HL-60 (cell line): ENCODE measurements around the gene EGFL6.

Source experiments
- DNase-seq, 2 experiments: peaks; one replicate each; pipeline ENCODE4 v3.0.0-alpha.2; 2010 to 2020; ENCODE audit warnings: low read depth in 1 of 2, low spot score in 1 of 2
- H3K27ac ChIP-seq: fragments of 250-450 bp; sonication (Bioruptor Pico); replicated peaks from 2 replicates; pipeline ENCODE4 v1.5.1; 2020; ENCODE audit warnings: mild to moderate bottlenecking, moderate library complexity
- H3K27me3 ChIP-seq: fragments of 250-450 bp; sonication (Bioruptor Pico); 2 replicates; pipeline ENCODE4 v1.5.1; 2021; ENCODE audit warnings: mild to moderate bottlenecking, moderate library complexity; ENCODE audit not compliant: insufficient read depth, poor library complexity, severe bottlenecking
- H3K4me3 ChIP-seq: replicated peaks from 2 replicates; pipeline ENCODE4 v1.5.1; 2011; ENCODE audit warnings: mild to moderate bottlenecking, control low read depth, low read length; ENCODE audit not compliant: insufficient read depth
- CTCF ChIP-seq: IDR thresholded peaks from one replicate; pipeline ENCODE4 v1.5.1; 2011; ENCODE audit warnings: low read length, control low read depth, inconsistent platforms; ENCODE audit not compliant: insufficient read depth
- GABPA ChIP-seq: IDR thresholded peaks from 2 replicates; pipeline ENCODE4 v1.6.1; 2012; ENCODE audit warnings: low read depth
- POLR2AphosphoS5 ChIP-seq: IDR thresholded peaks from 2 replicates; pipeline ENCODE4 v1.6.1; 2012; ENCODE audit warnings: low read depth
- REST ChIP-seq: IDR thresholded peaks from 2 replicates; pipeline ENCODE4 v1.6.1; 2012; ENCODE audit warnings: low read depth; ENCODE audit not compliant: insufficient replicate concordance
- SPI1 ChIP-seq: IDR thresholded peaks from 2 replicates; pipeline ENCODE4 v1.6.1; 2012; ENCODE audit warnings: low read depth, mild to moderate bottlenecking, borderline replicate concordance

Gene EGFL6

GRCh38 chrX:13662355-13662791 is 93.0 kb downstream of the EGFL6 start:
- no peak overlapping the region for H3K27ac ChIP-seq
- H3K27me3 ChIP-seq: no peaks in the 10 kb centered on the region
- TF ChIP-seq SPI1 (no peak), GABPA (no peak), CTCF (no peak), REST (no peak), POLR2AphosphoS5 (no peak)
- no peak for DNase-seq
- H3K4me3 ChIP-seq: no peak overlapping the region

GRCh38 chrX:13664020-13664419 is 94.6 kb downstream of the EGFL6 start:
- no peak overlapping the region for H3K27ac ChIP-seq
- no peak for DNase-seq
- TF ChIP-seq REST: no peak
- TF ChIP-seq GABPA: no peak
- TF ChIP-seq POLR2AphosphoS5: no peak
- no peak for TF ChIP-seq SPI1
- no peak for TF ChIP-seq CTCF
- no peaks in the 10 kb centered on the region for H3K27me3 ChIP-seq
- no peak overlapping the region for H3K4me3 ChIP-seq

- no peak overlapping the region for H3K4me3 ChIP-seq
- no peaks in the 10 kb centered on the region for H3K27me3 ChIP-seq
- no peak for DNase-seq
- TF ChIP-seq SPI1 (no peak), CTCF (no peak), GABPA (no peak), REST (no peak), POLR2AphosphoS5 (no peak)
- H3K27ac ChIP-seq: no peak overlapping the region
Measured at GRCh38 chrX:13666836-13667235, 97.4 kb downstream of the EGFL6 start.
